ENCODE results near the gene INO80D. TPM values are rescaled to one million over a fixed set of nuclear protein-coding genes. Genes with fewer than 3 reads are reported as not detected.

Gene INO80D
- total and polyA plus RNA-seq, 2 of the 8 experiments (the other 6 are each of a cell fraction or from before 2014, with no cell fraction given): 6.2 to 37.4 TPM

DNA sequence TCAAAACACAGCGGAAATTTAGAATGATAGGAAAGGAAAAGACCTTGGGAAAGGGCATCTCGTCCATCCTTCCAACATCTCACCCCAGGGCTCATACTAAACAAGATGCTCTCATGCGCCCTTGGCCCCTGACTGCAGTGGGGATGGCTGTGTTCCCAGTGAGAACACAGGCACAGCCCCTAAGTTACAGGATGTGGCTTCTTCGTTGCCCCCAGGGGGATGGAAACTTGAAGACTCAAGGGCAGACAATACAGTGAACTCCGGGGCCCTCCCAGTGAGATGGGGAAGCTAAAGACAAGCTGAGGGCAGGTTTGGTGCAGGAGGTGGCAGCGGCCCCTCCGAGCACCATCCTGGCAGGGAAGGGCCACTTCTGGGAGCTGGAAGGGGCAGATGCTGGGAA, 139.7 kb downstream of the INO80D start (continued):
- no peak for TF ChIP-seq RAD21 (IDR thresholded peaks at IDR 0.05 in 1 of 2, conservative IDR thresholded peaks at IDR 0.05 in 1 of 2; ENCODE audit: low read depth in 2 of 2, low read length in 2 of 2)
- TF ChIP-seq, protein P1, sequence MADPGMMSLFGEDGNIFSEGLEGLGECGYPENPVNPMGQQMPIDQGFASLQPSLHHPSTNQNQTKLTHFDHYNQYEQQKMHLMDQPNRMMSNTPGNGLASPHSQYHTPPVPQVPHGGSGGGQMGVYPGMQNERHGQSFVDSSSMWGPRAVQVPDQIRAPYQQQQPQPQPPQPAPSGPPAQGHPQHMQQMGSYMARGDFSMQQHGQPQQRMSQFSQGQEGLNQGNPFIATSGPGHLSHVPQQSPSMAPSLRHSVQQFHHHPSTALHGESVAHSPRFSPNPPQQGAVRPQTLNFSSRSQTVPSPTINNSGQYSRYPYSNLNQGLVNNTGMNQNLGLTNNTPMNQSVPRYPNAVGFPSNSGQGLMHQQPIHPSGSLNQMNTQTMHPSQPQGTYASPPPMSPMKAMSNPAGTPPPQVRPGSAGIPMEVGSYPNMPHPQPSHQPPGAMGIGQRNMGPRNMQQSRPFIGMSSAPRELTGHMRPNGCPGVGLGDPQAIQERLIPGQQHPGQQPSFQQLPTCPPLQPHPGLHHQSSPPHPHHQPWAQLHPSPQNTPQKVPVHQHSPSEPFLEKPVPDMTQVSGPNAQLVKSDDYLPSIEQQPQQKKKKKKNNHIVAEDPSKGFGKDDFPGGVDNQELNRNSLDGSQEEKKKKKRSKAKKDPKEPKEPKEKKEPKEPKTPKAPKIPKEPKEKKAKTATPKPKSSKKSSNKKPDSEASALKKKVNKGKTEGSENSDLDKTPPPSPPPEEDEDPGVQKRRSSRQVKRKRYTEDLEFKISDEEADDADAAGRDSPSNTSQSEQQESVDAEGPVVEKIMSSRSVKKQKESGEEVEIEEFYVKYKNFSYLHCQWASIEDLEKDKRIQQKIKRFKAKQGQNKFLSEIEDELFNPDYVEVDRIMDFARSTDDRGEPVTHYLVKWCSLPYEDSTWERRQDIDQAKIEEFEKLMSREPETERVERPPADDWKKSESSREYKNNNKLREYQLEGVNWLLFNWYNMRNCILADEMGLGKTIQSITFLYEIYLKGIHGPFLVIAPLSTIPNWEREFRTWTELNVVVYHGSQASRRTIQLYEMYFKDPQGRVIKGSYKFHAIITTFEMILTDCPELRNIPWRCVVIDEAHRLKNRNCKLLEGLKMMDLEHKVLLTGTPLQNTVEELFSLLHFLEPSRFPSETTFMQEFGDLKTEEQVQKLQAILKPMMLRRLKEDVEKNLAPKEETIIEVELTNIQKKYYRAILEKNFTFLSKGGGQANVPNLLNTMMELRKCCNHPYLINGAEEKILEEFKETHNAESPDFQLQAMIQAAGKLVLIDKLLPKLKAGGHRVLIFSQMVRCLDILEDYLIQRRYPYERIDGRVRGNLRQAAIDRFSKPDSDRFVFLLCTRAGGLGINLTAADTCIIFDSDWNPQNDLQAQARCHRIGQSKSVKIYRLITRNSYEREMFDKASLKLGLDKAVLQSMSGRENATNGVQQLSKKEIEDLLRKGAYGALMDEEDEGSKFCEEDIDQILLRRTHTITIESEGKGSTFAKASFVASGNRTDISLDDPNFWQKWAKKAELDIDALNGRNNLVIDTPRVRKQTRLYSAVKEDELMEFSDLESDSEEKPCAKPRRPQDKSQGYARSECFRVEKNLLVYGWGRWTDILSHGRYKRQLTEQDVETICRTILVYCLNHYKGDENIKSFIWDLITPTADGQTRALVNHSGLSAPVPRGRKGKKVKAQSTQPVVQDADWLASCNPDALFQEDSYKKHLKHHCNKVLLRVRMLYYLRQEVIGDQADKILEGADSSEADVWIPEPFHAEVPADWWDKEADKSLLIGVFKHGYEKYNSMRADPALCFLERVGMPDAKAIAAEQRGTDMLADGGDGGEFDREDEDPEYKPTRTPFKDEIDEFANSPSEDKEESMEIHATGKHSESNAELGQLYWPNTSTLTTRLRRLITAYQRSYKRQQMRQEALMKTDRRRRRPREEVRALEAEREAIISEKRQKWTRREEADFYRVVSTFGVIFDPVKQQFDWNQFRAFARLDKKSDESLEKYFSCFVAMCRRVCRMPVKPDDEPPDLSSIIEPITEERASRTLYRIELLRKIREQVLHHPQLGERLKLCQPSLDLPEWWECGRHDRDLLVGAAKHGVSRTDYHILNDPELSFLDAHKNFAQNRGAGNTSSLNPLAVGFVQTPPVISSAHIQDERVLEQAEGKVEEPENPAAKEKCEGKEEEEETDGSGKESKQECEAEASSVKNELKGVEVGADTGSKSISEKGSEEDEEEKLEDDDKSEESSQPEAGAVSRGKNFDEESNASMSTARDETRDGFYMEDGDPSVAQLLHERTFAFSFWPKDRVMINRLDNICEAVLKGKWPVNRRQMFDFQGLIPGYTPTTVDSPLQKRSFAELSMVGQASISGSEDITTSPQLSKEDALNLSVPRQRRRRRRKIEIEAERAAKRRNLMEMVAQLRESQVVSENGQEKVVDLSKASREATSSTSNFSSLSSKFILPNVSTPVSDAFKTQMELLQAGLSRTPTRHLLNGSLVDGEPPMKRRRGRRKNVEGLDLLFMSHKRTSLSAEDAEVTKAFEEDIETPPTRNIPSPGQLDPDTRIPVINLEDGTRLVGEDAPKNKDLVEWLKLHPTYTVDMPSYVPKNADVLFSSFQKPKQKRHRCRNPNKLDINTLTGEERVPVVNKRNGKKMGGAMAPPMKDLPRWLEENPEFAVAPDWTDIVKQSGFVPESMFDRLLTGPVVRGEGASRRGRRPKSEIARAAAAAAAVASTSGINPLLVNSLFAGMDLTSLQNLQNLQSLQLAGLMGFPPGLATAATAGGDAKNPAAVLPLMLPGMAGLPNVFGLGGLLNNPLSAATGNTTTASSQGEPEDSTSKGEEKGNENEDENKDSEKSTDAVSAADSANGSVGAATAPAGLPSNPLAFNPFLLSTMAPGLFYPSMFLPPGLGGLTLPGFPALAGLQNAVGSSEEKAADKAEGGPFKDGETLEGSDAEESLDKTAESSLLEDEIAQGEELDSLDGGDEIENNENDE (IDR thresholded peaks at IDR 0.05; ENCODE audit: insufficient replicate concordance, low read length): no peak

All from H1 (cell line).